ENCODE measurements around the gene STX18. TPM values are rescaled to one million over a fixed set of nuclear protein-coding genes. Genes with fewer than 3 reads are reported as not detected.

STX18 gene
- total RNA-seq, 2 experiments from 2014 or later, result 28.8 to 32.0 TPM

- ChIA-PET CTCF (no interaction called here), POLR2A (interaction anchor here (0.6 kb wide), 1 partner anchor 158 kb away, joined by 3 read pairs; no protein-coding TSS in a partner anchor)
Measured at GRCh38 chr4:4413806-4414205, 128.0 kb downstream of the STX18 start.

GRCh38 chr4:4413373-4413725 lies 128.5 kb downstream of the STX18 start:
- POLR2A ChIA-PET, result interaction anchor here (0.6 kb wide), 1 partner anchor 158 kb away, joined by 3 read pairs; no protein-coding TSS in a partner anchor
- CTCF ChIA-PET, result no interaction called here

GRCh38 chr4:4412641-4413372 lies 129.0 kb downstream of the STX18 start:
- CTCF ChIA-PET, result no interaction called here

GRCh38 chr4:4411906-4412305 lies 129.9 kb downstream of the STX18 start:
- CTCF ChIA-PET, result no interaction called here
- POLR2A ChIA-PET, result no interaction called here

More at GRCh38 chr4:4412641-4413372, 129.0 kb downstream of the STX18 start:
- POLR2A ChIA-PET, result no interaction called here

- ChIA-PET CTCF (no interaction called here), POLR2A (no interaction called here)
Measured at GRCh38 chr4:4410271-4410670, 131.6 kb downstream of the STX18 start.

GRCh38 chr4:4409416-4410115 lies 132.3 kb downstream of the STX18 start:
- CTCF ChIA-PET, result no interaction called here
- POLR2A ChIA-PET, result no interaction called here

- CTCF ChIA-PET, result no interaction called here
- POLR2A ChIA-PET, result no interaction called here
Measured at GRCh38 chr4:4408576-4409335, 133.1 kb downstream of the STX18 start.

GRCh38 chr4:4408132-4408523 lies 133.7 kb downstream of the STX18 start:
- CTCF ChIA-PET, result no interaction called here

GRCh38 chr4:4407299-4408131 lies 134.3 kb downstream of the STX18 start:
- ChIA-PET CTCF (no interaction called here), POLR2A (no interaction called here)

More at GRCh38 chr4:4408132-4408523, 133.7 kb downstream of the STX18 start:
- POLR2A ChIA-PET, result no interaction called here

- ChIA-PET POLR2A (no interaction called here), CTCF (no interaction called here)
Measured at GRCh38 chr4:4406455-4407298, 135.2 kb downstream of the STX18 start.

GRCh38 chr4:4405358-4405962 lies 136.4 kb downstream of the STX18 start:
- CTCF ChIA-PET, result no interaction called here
- POLR2A ChIA-PET, result no interaction called here

GRCh38 chr4:4402966-4403365 lies 138.9 kb downstream of the STX18 start:
- ChIA-PET POLR2A (no interaction called here), CTCF (no interaction called here)

GRCh38 chr4:4401036-4401435 lies 140.8 kb downstream of the STX18 start:
- ChIA-PET POLR2A (no interaction called here), CTCF (interaction anchor here (1.5 kb wide), 1 partner anchor 16 kb away, joined by 3 read pairs; no protein-coding TSS in a partner anchor)

- CTCF ChIA-PET, result no interaction called here
- POLR2A ChIA-PET, result no interaction called here
Measured at GRCh38 chr4:4398430-4398829, 143.4 kb downstream of the STX18 start.

GRCh38 chr4:4397441-4397819 lies 144.4 kb downstream of the STX18 start:
- CTCF ChIA-PET, result no interaction called here
- POLR2A ChIA-PET, result no interaction called here

GRCh38 chr4:4396628-4397440 lies 145.0 kb downstream of the STX18 start:
- CTCF ChIA-PET, result no interaction called here
- POLR2A ChIA-PET, result no interaction called here

GRCh38 chr4:4395849-4396627 lies 145.8 kb downstream of the STX18 start:
- ChIA-PET CTCF (no interaction called here), POLR2A (no interaction called here)

All from activated CD8-positive, alpha-beta memory T cell treated with anti-CD3 and anti-CD28 coated beads for 36 hours (primary cell).